SK-N-SH (cell line): ENCODE results near the gene LILRA2. TPM values are rescaled to one million over a fixed set of nuclear protein-coding genes. Genes with fewer than 3 reads are reported as not detected.

ENCODE experiments used
- CTCF ChIA-PET: fragments of 300-600, 350-600 bp; formaldehyde crosslinking; extraction: SDS; loops from one replicate; lab custom pipeline; 2021; lab: Yijun Ruan, JAX
- POLR2A ChIA-PET: fragments of 350-600 bp; sonication (Branson Sonifier 250); formaldehyde crosslinking; extraction: SDS; loops from one replicate; lab custom pipeline; 2020; ENCODE audit warnings: antibody characterized with exemption, inconsistent platforms; lab: Yijun Ruan, JAX
- DNase-seq: peaks from one replicate; pipeline ENCODE4 v3.0.0; 2012
- H2AFZ ChIP-seq: fragments of 200-600 bp; sonication (generic); 2 replicates; pipeline ENCODE4 v1.8.1; 2016; ENCODE audit warnings: antibody characterized with exemption, mild to moderate bottlenecking, low read depth
- H3F3A ChIP-seq: fragments of 200-600 bp; sonication (generic); replicated peaks from 2 replicates; pipeline ENCODE3; 2016; ENCODE audit warnings: antibody characterized with exemption, mild to moderate bottlenecking; ENCODE audit not compliant: insufficient read depth
- H3K27ac ChIP-seq, 2 experiments: fragments of 200-500 bp in 1 of 2; fragments of 200-600 bp in 1 of 2; sonication (Bioruptor generic) in 1 of 2; sonication (generic), shearing (Covaris generic) in 1 of 2; 2 replicates each; pipeline versions ENCODE4 v1.5.1 to v1.6.1; 2014 to 2016; ENCODE audit warnings: low read depth in 2 of 2, inconsistent platforms in 1 of 2, low read length in 1 of 2, mild to moderate bottlenecking in 1 of 2, mixed read lengths in 1 of 2
- H3K27me3 ChIP-seq: fragments of 200-600 bp; sonication (generic), shearing (Covaris generic); 2 replicates; pipeline ENCODE4 v1.6.1; 2016; ENCODE audit warnings: mixed run types; ENCODE audit not compliant: insufficient read depth
- H3K36me3 ChIP-seq, 2 experiments: fragments of 200-500 bp in 1 of 2; fragments of 200-600 bp in 1 of 2; sonication (Bioruptor generic) in 1 of 2; sonication (generic) in 1 of 2; replicated peaks in 1 of 2; 2 replicates each; pipeline versions ENCODE3 to v1.5.1; 2014 to 2016; ENCODE audit warnings: low read length in 1 of 2, mild to moderate bottlenecking in 1 of 2; ENCODE audit not compliant: insufficient read depth in 2 of 2, control insufficient read depth in 1 of 2
- H3K4me1 ChIP-seq, 2 experiments: fragments of 200-500 bp in 1 of 2; fragments of 200-600 bp in 1 of 2; sonication (Bioruptor generic) in 1 of 2; sonication (generic), shearing (Covaris generic) in 1 of 2; 2 replicates each; pipeline versions ENCODE4 v1.5.1 to v1.6.1; 2014 to 2016; ENCODE audit warnings: low read depth in 1 of 2, low read length in 1 of 2, mixed run types in 1 of 2; ENCODE audit not compliant: insufficient read depth in 2 of 2, control insufficient read depth in 1 of 2
- H3K4me2 ChIP-seq: fragments of 200-600 bp; sonication (generic), shearing (Covaris generic); 2 replicates; pipeline ENCODE4 v1.6.1; 2017; ENCODE audit warnings: mixed run types
- H3K4me3 ChIP-seq, 2 experiments: fragments of 200-500 bp in 1 of 2; fragments of 200-600 bp in 1 of 2; sonication (Bioruptor generic) in 1 of 2; sonication (generic), shearing (Covaris generic) in 1 of 2; 2 replicates each; pipeline versions ENCODE4 v1.5.1 to v1.8.1; 2014 to 2016; ENCODE audit warnings: low read depth in 2 of 2, inconsistent platforms in 1 of 2, low read length in 1 of 2, mild to moderate bottlenecking in 1 of 2, mixed read lengths in 1 of 2, moderate library complexity in 1 of 2
- H3K79me2 ChIP-seq: fragments of 200-600 bp; sonication (generic); 2 replicates; pipeline ENCODE4 v1.8.1; 2017; ENCODE audit warnings: mild to moderate bottlenecking; ENCODE audit not compliant: insufficient read depth
- H3K9ac ChIP-seq: fragments of 200-600 bp; sonication (generic); 2 replicates; pipeline ENCODE4 v1.6.1; 2017; ENCODE audit warnings: mixed run types
- H3K9me2 ChIP-seq: fragments of 200-600 bp; sonication (generic); 2 replicates; pipeline ENCODE4 v1.6.1; 2017; ENCODE audit warnings: mixed run types
- H3K9me3 ChIP-seq: fragments of 200-600 bp; sonication (generic); 2 replicates; pipeline ENCODE4 v1.6.1; 2017; ENCODE audit warnings: mixed run types, mild to moderate bottlenecking, moderate library complexity
- H4K20me1 ChIP-seq: fragments of 200-600 bp; sonication (generic); 2 replicates; pipeline ENCODE4 v1.6.1; 2017; ENCODE audit warnings: mild to moderate bottlenecking, mixed run types; ENCODE audit not compliant: insufficient read depth
- CHD2 ChIP-seq: fragments of 150-350 bp; IDR thresholded peaks from 2 replicates; pipeline ENCODE4 v1.6.1; 2018; ENCODE audit warnings: low read length; ENCODE audit not compliant: partially characterized antibody
- EP300 ChIP-seq, 2 experiments: IDR thresholded peaks; 2 replicates each; pipeline versions ENCODE4 v1.4.0 to v1.6.1; 2012; ENCODE audit warnings: borderline replicate concordance in 1 of 2, low read depth in 1 of 2, low read length in 1 of 2
- FOSL2 ChIP-seq: IDR thresholded peaks from 2 replicates; pipeline ENCODE4 v1.4.0; 2012; ENCODE audit warnings: low read depth, mild to moderate bottlenecking, moderate library complexity, borderline replicate concordance
- FOXM1 ChIP-seq: IDR thresholded peaks from 2 replicates; pipeline ENCODE4 v1.4.0; 2012; ENCODE audit warnings: low read depth, mild to moderate bottlenecking
- GATA2 ChIP-seq: sonication (generic); formaldehyde crosslinking; IDR thresholded peaks from 2 replicates; pipeline ENCODE4 v1.5.0; 2020; ENCODE audit warnings: mild to moderate bottlenecking, missing genetic modification reagents
- MXI1 ChIP-seq: IDR thresholded peaks from 2 replicates; pipeline ENCODE4 v1.6.1; 2012; ENCODE audit warnings: mild to moderate bottlenecking, low read depth, low read length, improper control_type of control experiment
- NFIC ChIP-seq: IDR thresholded peaks from 2 replicates; pipeline ENCODE4 v1.4.0; 2012; ENCODE audit warnings: borderline replicate concordance
- NRF1 ChIP-seq: IDR thresholded peaks from 2 replicates; pipeline ENCODE4 v1.6.1; 2012; ENCODE audit warnings: low read depth, mild to moderate bottlenecking, low read length
- RFX5 ChIP-seq: IDR thresholded peaks from 2 replicates; pipeline ENCODE4 v1.6.1; 2012; ENCODE audit warnings: mild to moderate bottlenecking, improper control_type of control experiment, low read length
- TEAD4 ChIP-seq: IDR thresholded peaks from 2 replicates; pipeline ENCODE4 v1.4.0; 2012; ENCODE audit warnings: mild to moderate bottlenecking, borderline replicate concordance; ENCODE audit not compliant: insufficient read depth
- YY1 ChIP-seq: IDR thresholded peaks from 2 replicates; pipeline ENCODE4 v1.4.0; 2012; ENCODE audit warnings: low read depth, mild to moderate bottlenecking
- WGBS: methylation state at CpG from one replicate; pipeline ENCODE4 v1.1.6; 2017; ENCODE audit warnings: low lambda C conversion rate; 5-methylcytosine and 5-hydroxymethylcytosine counted together
- polyA plus RNA-seq, 3 experiments: library from polyadenylated mRNA; depleted of rRNA; stranded (reverse); fragments of >200 nt; gene quantifications; 2 replicates each; pipeline ENCODE4 v1.2.3, GENCODE V29; 2012
- TF ChIP-seq, protein P1 (sequence below): fragments of 150-350 bp; IDR thresholded peaks from 2 replicates; pipeline ENCODE4 v1.6.1; 2016; ENCODE audit warnings: mild to moderate bottlenecking, low read depth, low read length
- TF ChIP-seq, protein P2 (sequence below): IDR thresholded peaks from 2 replicates; pipeline ENCODE4 v1.6.1; 2012; ENCODE audit warnings: mild to moderate bottlenecking, low read depth, low read length, moderate library complexity

LILRA2 gene
- polyA plus RNA-seq, 1 of the 3 experiments (the other 2 are of a cell fraction) = not detected

DNA sequence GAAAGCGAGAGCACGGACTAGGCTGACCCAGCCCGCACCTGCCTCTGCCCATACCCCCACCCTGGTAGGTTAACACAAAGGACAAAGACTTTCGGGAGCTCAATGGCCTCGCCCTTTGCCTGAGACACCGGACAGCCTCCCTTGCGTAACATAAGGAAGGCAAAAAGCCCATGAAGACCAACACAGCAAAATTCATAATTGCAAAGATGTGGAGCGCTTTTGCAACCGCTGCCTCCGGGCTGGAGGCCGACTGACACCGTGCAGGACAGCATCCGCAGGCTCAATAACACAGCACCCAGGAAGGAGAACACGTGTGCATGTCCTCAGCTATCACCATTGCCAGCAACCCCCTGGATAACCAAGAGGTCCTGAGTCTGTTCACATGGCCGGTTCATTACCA is 35.2 kb downstream of the LILRA2 start:
- Histone ChIP-seq H3K9me2 (no peaks in the 10 kb centered on the region), H3K9me3 (peaks cover 9% of the 10 kb centered on the region; the same call in 1 of the 2 replicates), H3K4me2 (no peak overlapping the region), H4K20me1 (no peaks in the 10 kb centered on the region), H3K9ac (no peak overlapping the region), H3K79me2 (no peaks in the 10 kb centered on the region), H3K4me3 (no peak overlapping the region), H3K4me1 (no peaks in the 10 kb centered on the region), H3K36me3 (no peaks in the 10 kb centered on the region), H3K27ac (no peak overlapping the region), H3K27me3 (peaks cover 10% of the 10 kb centered on the region), H3F3A (no peaks in the 10 kb centered on the region), H2AFZ (no peak overlapping the region)
- 7% methylated on average over 15 of the region's 15 CpGs for whole genome bisulfite sequencing
- CTCF ChIA-PET = no interaction called here
- TF ChIP-seq, protein P1, sequence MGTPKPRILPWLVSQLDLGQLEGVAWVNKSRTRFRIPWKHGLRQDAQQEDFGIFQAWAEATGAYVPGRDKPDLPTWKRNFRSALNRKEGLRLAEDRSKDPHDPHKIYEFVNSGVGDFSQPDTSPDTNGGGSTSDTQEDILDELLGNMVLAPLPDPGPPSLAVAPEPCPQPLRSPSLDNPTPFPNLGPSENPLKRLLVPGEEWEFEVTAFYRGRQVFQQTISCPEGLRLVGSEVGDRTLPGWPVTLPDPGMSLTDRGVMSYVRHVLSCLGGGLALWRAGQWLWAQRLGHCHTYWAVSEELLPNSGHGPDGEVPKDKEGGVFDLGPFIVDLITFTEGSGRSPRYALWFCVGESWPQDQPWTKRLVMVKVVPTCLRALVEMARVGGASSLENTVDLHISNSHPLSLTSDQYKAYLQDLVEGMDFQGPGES = no peak
- TF ChIP-seq YY1 (no peak), NRF1 (no peak)
- POLR2A ChIA-PET = no interaction called here
- no peak for DNase-seq

DNA sequence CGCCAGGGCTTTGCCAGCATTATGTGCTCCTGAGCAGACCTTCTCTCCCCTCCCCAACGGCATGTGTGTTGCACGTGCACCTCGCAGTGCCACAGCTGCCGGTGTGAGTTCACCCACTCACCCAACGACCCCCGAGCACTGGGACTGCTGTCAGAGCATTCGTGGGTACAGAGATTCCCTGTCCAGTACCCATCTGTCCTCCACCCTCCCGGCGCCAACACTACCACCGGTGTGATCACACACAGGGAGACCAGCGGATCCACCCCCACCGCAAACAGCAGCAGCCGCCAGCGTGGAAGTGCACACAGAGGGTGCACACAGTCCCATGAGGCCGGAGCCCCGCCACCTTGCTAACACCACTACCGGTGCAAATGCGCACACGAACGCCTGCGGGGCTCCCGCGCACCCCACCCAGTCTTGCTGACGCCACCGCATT is 35.8 kb downstream of the LILRA2 start:
- Histone ChIP-seq H3K27ac (no peak overlapping the region), H2AFZ (no peak overlapping the region), H3K9me3 (peaks cover 9% of the 10 kb centered on the region; the same call in 1 of the 2 replicates), H3K4me2 (no peak overlapping the region), H4K20me1 (no peaks in the 10 kb centered on the region), H3K9ac (no peak overlapping the region), H3K4me3 (no peak overlapping the region), H3K27me3 (peaks cover 10% of the 10 kb centered on the region), H3K79me2 (no peaks in the 10 kb centered on the region), H3K4me1 (no peaks in the 10 kb centered on the region), H3K36me3 (no peaks in the 10 kb centered on the region), H3F3A (no peaks in the 10 kb centered on the region)
- ChIA-PET CTCF (no interaction called here), POLR2A (no interaction called here)
- WGBS = 27% methylated on average over 17 of the region's 26 CpGs
- no peak for DNase-seq
- TF ChIP-seq FOXM1 (no peak), CHD2 (no peak), NRF1 (no peak), NFIC (no peak), FOSL2 (no peak), TEAD4 (no peak), YY1 (no peak), GATA2 (CRISPR knock-in tag) (no peak), EP300 (IDR thresholded peaks at IDR 0.05; ENCODE audit: borderline replicate concordance in 1 of 2, low read depth in 1 of 2, low read length in 1 of 2) (no peak), MXI1 (no peak), RFX5 (no peak)
- TF ChIP-seq, protein P2, sequence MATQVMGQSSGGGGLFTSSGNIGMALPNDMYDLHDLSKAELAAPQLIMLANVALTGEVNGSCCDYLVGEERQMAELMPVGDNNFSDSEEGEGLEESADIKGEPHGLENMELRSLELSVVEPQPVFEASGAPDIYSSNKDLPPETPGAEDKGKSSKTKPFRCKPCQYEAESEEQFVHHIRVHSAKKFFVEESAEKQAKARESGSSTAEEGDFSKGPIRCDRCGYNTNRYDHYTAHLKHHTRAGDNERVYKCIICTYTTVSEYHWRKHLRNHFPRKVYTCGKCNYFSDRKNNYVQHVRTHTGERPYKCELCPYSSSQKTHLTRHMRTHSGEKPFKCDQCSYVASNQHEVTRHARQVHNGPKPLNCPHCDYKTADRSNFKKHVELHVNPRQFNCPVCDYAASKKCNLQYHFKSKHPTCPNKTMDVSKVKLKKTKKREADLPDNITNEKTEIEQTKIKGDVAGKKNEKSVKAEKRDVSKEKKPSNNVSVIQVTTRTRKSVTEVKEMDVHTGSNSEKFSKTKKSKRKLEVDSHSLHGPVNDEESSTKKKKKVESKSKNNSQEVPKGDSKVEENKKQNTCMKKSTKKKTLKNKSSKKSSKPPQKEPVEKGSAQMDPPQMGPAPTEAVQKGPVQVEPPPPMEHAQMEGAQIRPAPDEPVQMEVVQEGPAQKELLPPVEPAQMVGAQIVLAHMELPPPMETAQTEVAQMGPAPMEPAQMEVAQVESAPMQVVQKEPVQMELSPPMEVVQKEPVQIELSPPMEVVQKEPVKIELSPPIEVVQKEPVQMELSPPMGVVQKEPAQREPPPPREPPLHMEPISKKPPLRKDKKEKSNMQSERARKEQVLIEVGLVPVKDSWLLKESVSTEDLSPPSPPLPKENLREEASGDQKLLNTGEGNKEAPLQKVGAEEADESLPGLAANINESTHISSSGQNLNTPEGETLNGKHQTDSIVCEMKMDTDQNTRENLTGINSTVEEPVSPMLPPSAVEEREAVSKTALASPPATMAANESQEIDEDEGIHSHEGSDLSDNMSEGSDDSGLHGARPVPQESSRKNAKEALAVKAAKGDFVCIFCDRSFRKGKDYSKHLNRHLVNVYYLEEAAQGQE = no peak
- TF ChIP-seq, all 33 proteins: peak for 0
- no peaks in the 10 kb centered on the region for H3K9me2 ChIP-seq
